Measurements from ENCODE around the gene MBNL2. TPM values are rescaled to one million over a fixed set of nuclear protein-coding genes. Genes with fewer than 3 reads are reported as not detected.

MBNL2 gene
- total RNA-seq, 1 experiment from 2014 or later, result 62.8 TPM

- no peak overlapping the region for H3K4me3 ChIP-seq
- H3K9me3 ChIP-seq (replicated peaks), result no peaks in the 10 kb centered on the region
- DNase-seq (ENCODE audit: low read depth in 1 of 2, low spot score in 2 of 2), result peak; percentile 65 to 81
Observed at GRCh38 chr13:97386801-97387484, 164.8 kb downstream of the MBNL2 start.

GRCh38 chr13:97387485-97387839 lies 165.3 kb downstream of the MBNL2 start:
- peak overlapping the region; percentile 77 for H3K27ac ChIP-seq
- peaks cover 76% of the 10 kb centered on the region for H3K4me1 ChIP-seq (replicated peaks)
- no peak overlapping the region for H3K4me3 ChIP-seq
- H3K27me3 ChIP-seq (replicated peaks), result no peaks in the 10 kb centered on the region
- no peak for DNase-seq (ENCODE audit: low read depth in 1 of 2, low spot score in 2 of 2)
- no peaks in the 10 kb centered on the region for H3K9me3 ChIP-seq (replicated peaks)
- peaks cover 12% of the 10 kb centered on the region; the same call in 1 of the 2 replicates for H3K36me3 ChIP-seq

More at GRCh38 chr13:97386801-97387484, 164.8 kb downstream of the MBNL2 start:
- Histone ChIP-seq H3K27ac (peak overlapping the region; percentile 77), H3K4me1 (replicated peaks) (peaks cover 72% of the 10 kb centered on the region), H3K36me3 (peaks cover 15% of the 10 kb centered on the region; the same call in 1 of the 2 replicates), H3K27me3 (replicated peaks) (no peaks in the 10 kb centered on the region)

- Histone ChIP-seq H3K36me3 (peaks cover 12% of the 10 kb centered on the region; the same call in 1 of the 2 replicates), H3K4me3 (no peak overlapping the region), H3K9me3 (replicated peaks) (no peaks in the 10 kb centered on the region), H3K27me3 (replicated peaks) (no peaks in the 10 kb centered on the region), H3K27ac (peak overlapping the region; percentile 77), H3K4me1 (replicated peaks) (peaks cover 76% of the 10 kb centered on the region)
- no peak for DNase-seq (ENCODE audit: low read depth in 1 of 2, low spot score in 2 of 2)
Observed at GRCh38 chr13:97387890-97388289, 165.8 kb downstream of the MBNL2 start.

GRCh38 chr13:97388373-97388772 lies 166.2 kb downstream of the MBNL2 start:
- no peak overlapping the region for H3K4me3 ChIP-seq
- no peaks in the 10 kb centered on the region for H3K27me3 ChIP-seq (replicated peaks)

GRCh38 chr13:97390941-97391600 lies 168.9 kb downstream of the MBNL2 start:
- Histone ChIP-seq H3K27ac (0 out of 2 replicates have a peak overlapping the region, but pooled peaks have one; percentile 0), H3K4me1 (replicated peaks) (peaks cover 54% of the 10 kb centered on the region), H3K9me3 (replicated peaks) (no peaks in the 10 kb centered on the region), H3K27me3 (replicated peaks) (no peaks in the 10 kb centered on the region), H3K36me3 (peaks cover 9% of the 10 kb centered on the region; the same call in 1 of the 2 replicates), H3K4me3 (no peak overlapping the region)
- peak in 1 of 2 experiments; percentile 42 for DNase-seq (ENCODE audit: low read depth in 1 of 2, low spot score in 2 of 2)

More at GRCh38 chr13:97388373-97388772, 166.2 kb downstream of the MBNL2 start:
- Histone ChIP-seq H3K4me1 (replicated peaks) (peaks cover 76% of the 10 kb centered on the region), H3K27ac (peak overlapping the region; percentile 77), H3K36me3 (peaks cover 12% of the 10 kb centered on the region; the same call in 1 of the 2 replicates), H3K9me3 (replicated peaks) (no peaks in the 10 kb centered on the region)
- peak; percentile 62 to 70 for DNase-seq (ENCODE audit: low read depth in 1 of 2, low spot score in 2 of 2)

- Histone ChIP-seq H3K4me3 (no peak overlapping the region), H3K9me3 (replicated peaks) (no peaks in the 10 kb centered on the region), H3K36me3 (peaks cover 7% of the 10 kb centered on the region; the same call in 1 of the 2 replicates), H3K27ac (0 out of 2 replicates have a peak overlapping the region, but pooled peaks have one; percentile 0), H3K4me1 (replicated peaks) (peaks cover 44% of the 10 kb centered on the region), H3K27me3 (replicated peaks) (no peaks in the 10 kb centered on the region)
- no peak for DNase-seq (ENCODE audit: low read depth in 1 of 2, low spot score in 2 of 2)
Observed at GRCh38 chr13:97392020-97392419, 169.9 kb downstream of the MBNL2 start.

- Histone ChIP-seq H3K4me3 (no peak overlapping the region), H3K9me3 (replicated peaks) (no peaks in the 10 kb centered on the region), H3K27me3 (replicated peaks) (no peaks in the 10 kb centered on the region), H3K27ac (no peak overlapping the region), H3K4me1 (replicated peaks) (peaks cover 22% of the 10 kb centered on the region), H3K36me3 (0 out of 2 replicates have a peak, but pooled peaks cover 7% of the 10 kb centered on the region)
- no peak for DNase-seq (ENCODE audit: low read depth in 1 of 2, low spot score in 2 of 2)
Observed at GRCh38 chr13:97394542-97394941, 172.4 kb downstream of the MBNL2 start.

GRCh38 chr13:97395447-97396136 lies 173.5 kb downstream of the MBNL2 start:
- no peak overlapping the region for H3K27ac ChIP-seq
- no peaks in the 10 kb centered on the region for H3K9me3 ChIP-seq (replicated peaks)
- H3K36me3 ChIP-seq, result 0 out of 2 replicates have a peak, but pooled peaks cover 7% of the 10 kb centered on the region
- no peak for DNase-seq (ENCODE audit: low read depth in 1 of 2, low spot score in 2 of 2)
- no peaks in the 10 kb centered on the region for H3K27me3 ChIP-seq (replicated peaks)
- H3K4me1 ChIP-seq (replicated peaks), result peaks cover 17% of the 10 kb centered on the region
- H3K4me3 ChIP-seq, result no peak overlapping the region

- Histone ChIP-seq H3K36me3 (0 out of 2 replicates have a peak, but pooled peaks cover 3% of the 10 kb centered on the region), H3K4me1 (replicated peaks) (peaks cover under 1% of the 10 kb centered on the region), H3K4me3 (no peak overlapping the region), H3K27me3 (replicated peaks) (no peaks in the 10 kb centered on the region), H3K9me3 (replicated peaks) (no peaks in the 10 kb centered on the region), H3K27ac (no peak overlapping the region)
- no peak for DNase-seq (ENCODE audit: low read depth in 1 of 2, low spot score in 2 of 2)
Observed at GRCh38 chr13:97397267-97397666, 175.1 kb downstream of the MBNL2 start.

GRCh38 chr13:97401421-97401820 lies 179.3 kb downstream of the MBNL2 start:
- Histone ChIP-seq H3K27ac (no peak overlapping the region), H3K4me1 (replicated peaks) (no peaks in the 10 kb centered on the region), H3K36me3 (no peaks in the 10 kb centered on the region), H3K9me3 (replicated peaks) (no peaks in the 10 kb centered on the region), H3K27me3 (replicated peaks) (peaks cover 4% of the 10 kb centered on the region; the same call in 1 of the 2 replicates), H3K4me3 (no peak overlapping the region)
- no peak for DNase-seq (ENCODE audit: low read depth in 1 of 2, low spot score in 2 of 2)

GRCh38 chr13:97403893-97404750 lies 182.0 kb downstream of the MBNL2 start:
- no peak for DNase-seq (ENCODE audit: low read depth in 1 of 2, low spot score in 2 of 2)
- no peak overlapping the region for H3K4me3 ChIP-seq

GRCh38 chr13:97407540-97407939 lies 185.4 kb downstream of the MBNL2 start:
- Histone ChIP-seq H3K27ac (no peak overlapping the region), H3K4me3 (no peak overlapping the region), H3K4me1 (replicated peaks) (no peaks in the 10 kb centered on the region), H3K27me3 (replicated peaks) (peaks cover 7% of the 10 kb centered on the region; the same call in 1 of the 2 replicates), H3K9me3 (replicated peaks) (no peaks in the 10 kb centered on the region), H3K36me3 (no peaks in the 10 kb centered on the region)
- DNase-seq (ENCODE audit: low read depth in 1 of 2, low spot score in 2 of 2), result no peak

More at GRCh38 chr13:97403893-97404750, 182.0 kb downstream of the MBNL2 start:
- no peaks in the 10 kb centered on the region for H3K36me3 ChIP-seq
- peaks cover 7% of the 10 kb centered on the region; the same call in 1 of the 2 replicates for H3K27me3 ChIP-seq (replicated peaks)
- H3K4me1 ChIP-seq (replicated peaks), result no peaks in the 10 kb centered on the region
- no peaks in the 10 kb centered on the region for H3K9me3 ChIP-seq (replicated peaks)
- H3K27ac ChIP-seq, result no peak overlapping the region

- Histone ChIP-seq H3K9me3 (replicated peaks) (no peaks in the 10 kb centered on the region), H3K4me1 (replicated peaks) (no peaks in the 10 kb centered on the region), H3K27ac (no peak overlapping the region), H3K36me3 (no peaks in the 10 kb centered on the region), H3K27me3 (replicated peaks) (peaks cover 4% of the 10 kb centered on the region; the same call in 1 of the 2 replicates), H3K4me3 (no peak overlapping the region)
- no peak for DNase-seq (ENCODE audit: low read depth in 1 of 2, low spot score in 2 of 2)
Observed at GRCh38 chr13:97408938-97409337, 186.8 kb downstream of the MBNL2 start.
